GM21619 (cell line): ENCODE measurements around the gene BLOC1S3.

Experiments used
- ATAC-seq: cut with Tn5 transposase; IDR thresholded peaks from one replicate; pipeline ENCODE4 v1.9.1; 2021; ENCODE audit not compliant: unreplicated experiment

BLOC1S3 gene

GRCh38 chr19:45179072-45179891 lies 698 bp downstream of the BLOC1S3 start:
- no peak for ATAC-seq

GRCh38 chr19:45179892-45180370 lies 1.3 kb downstream of the BLOC1S3 start:
- no peak for ATAC-seq

DNA sequence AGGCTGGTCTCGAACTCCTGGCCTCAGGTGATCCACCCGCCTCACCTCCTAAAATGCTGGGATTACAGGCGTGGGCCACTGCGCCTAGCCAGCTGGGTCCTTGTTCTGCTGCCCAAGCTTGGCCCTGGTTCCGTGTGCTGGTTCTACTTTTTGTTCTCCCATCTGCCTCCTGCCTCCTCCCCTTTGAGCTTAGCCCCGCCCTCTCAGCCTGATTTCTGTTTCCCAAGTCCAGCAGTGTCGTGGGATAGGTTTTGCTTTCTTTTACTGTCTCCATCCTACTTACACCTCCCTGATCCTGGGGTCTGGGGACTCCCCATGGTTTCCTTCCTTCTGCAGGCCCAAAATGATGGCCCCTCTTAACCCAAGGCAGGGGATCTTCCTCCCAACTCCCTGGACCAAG lies 2.4 kb downstream of the BLOC1S3 start:
- ATAC-seq, result no peak

GRCh38 chr19:45182758-45183157 lies 4.2 kb downstream of the BLOC1S3 start:
- ATAC-seq, result no peak

DNA sequence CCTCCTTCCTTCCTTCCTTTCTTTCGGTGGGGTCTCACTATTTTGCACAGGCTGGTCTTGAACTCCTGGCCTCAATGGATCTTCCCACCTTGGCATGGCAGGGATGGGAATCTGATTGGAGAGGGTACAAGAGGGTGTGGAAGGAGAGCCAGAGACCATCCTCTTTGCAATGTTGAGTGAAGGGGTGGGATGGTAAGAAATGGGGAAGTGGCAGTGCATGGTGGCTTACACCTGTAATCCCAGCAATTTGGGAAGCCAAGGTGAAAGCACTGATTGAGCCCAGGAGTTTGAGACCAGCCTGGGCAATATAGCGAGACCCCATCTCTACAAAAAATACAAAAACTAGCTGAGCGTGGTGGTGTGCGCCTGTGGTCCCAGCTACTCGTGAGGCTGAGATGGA lies 5.5 kb downstream of the BLOC1S3 start:
- no peak for ATAC-seq

GRCh38 chr19:45186509-45187334 lies 8.1 kb downstream of the BLOC1S3 start:
- no peak for ATAC-seq

DNA sequence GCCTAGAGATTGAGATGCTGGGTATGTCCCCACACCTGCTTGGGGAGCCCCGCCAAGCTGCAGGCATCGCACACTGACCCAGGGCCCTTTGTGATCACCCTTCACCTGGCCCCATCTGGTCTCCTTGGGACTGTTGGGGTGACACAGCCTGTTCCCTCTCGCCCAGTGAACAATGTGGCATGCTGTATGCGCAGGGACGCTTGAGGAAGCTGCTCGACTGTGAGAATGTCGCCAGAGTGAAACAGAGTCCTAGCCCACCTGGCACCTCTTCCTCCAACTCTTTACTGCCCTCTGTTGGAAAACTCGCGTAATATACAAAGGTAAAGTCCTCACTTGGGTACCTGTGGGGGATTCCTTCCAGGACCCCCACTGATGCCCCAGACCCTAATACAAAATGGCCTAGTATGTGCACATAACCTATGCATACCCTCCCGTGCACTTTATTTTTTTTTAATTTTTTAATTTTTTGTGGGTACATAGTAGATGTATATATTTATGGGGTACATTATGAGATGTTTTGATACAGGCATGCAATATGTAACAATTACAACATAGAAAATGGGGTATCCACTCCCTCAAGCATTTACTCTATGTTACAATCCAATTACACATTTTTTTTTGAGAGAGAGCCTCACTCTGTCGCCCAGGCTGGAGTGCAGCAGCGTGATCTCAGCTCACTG lies 9.0 kb downstream of the BLOC1S3 start:
- ATAC-seq, result no peak

DNA sequence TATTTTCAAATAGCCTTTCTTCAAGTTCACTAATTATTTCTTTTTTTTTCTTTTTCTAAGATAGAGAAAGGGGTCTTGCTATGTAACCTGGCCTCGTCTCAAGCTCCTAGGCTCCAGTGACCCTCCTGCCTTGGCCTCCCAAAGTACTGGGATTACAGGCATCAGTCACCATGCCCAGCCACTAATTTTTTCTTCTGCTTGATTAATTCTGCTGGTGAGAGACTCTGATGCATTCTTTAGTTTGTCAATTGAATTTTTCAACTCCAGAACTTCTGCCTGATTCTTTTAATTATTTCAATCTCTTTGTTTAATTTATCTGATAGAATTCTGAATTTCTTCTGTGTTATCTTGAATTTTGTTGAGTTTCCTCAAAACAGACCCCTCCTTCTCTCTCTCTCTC lies 11.4 kb downstream of the BLOC1S3 start:
- no peak for ATAC-seq

DNA sequence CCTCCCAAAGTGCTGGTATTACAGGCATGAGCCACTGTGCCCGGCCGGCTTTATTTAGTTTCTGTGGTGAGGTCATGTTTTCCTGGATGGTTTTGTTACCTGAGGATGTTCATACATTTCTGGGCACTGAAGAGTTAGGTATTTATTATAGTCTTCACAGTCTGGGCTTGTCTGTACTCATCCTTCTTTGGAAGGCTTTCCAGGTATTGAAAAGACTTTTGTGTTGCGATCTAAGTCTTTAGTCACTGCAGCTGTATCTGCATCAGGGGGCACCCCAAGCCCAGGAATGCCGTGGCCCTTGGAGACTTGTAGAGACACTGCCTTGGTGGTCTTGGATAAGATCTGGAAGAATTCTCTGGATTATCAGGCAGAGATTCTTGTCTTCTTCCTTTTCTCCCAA lies 12.8 kb downstream of the BLOC1S3 start:
- ATAC-seq, result no peak

DNA sequence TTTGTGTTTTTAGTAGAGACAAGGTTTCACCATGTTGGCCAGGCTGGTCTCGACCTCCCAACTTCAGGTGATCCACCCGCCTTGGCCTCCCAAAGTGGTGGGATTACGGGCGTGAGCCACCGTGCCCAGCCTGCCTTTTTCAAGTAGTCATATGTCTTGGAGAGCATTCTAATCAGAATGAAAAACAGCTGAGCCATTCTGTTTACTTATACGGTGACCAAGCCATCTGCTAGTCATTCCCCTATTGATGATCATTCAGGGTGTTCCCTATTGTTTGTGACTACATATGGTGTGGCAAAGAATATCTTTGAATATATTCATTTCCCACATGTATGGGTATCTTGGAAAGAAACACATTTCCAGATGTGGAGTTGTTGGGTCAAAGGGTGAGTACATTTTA lies 17.2 kb downstream of the BLOC1S3 start:
- ATAC-seq, result no peak

DNA sequence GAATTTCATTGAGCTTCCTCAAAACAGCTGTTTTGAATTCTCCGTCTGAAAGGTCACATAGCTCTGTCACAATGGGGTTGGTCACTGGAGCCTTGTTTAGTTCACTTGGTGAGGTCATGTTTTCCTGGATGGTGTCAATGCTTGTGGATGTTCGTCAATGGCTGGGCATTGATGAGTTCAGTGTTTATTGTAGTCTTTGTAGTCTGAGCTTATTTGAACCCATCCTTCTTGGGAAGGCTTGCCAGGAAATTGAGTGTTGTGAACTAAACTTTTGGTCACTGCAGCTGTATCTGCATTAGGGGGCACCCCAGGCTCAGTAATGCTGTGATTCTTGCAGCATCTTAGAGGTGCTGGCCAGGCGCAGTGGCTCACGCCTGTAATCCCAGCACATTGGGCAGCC lies 22.0 kb downstream of the BLOC1S3 start:
- no peak for ATAC-seq

- ATAC-seq, result no peak
Measured at GRCh38 chr19:45202637-45203036, 24.1 kb downstream of the BLOC1S3 start.

GRCh38 chr19:45205810-45206209 lies 27.2 kb downstream of the BLOC1S3 start:
- ATAC-seq, result no peak

DNA sequence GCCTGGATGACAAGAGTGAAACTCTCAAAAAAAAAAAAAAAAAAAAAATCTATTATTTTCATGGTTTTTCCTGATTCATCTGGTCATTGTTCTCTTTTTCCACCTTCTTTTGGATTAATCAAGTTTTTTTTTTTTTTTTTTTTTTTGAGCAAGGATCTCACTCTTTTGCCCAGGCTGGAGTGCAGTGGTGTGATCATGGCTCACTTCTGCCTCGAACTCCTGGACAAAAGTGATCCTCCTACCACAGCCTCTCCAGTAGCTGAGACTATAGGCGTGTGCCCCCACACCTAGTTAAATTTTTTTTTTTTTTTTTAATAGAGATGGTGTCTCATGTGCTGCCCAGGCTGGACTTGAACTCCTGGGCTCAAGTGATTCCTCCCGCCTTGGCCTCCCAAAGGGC lies 27.7 kb downstream of the BLOC1S3 start:
- ATAC-seq, result no peak

GRCh38 chr19:45211751-45212381 lies 33.3 kb downstream of the BLOC1S3 start:
- no peak for ATAC-seq

GRCh38 chr19:45213031-45213430 lies 34.4 kb downstream of the BLOC1S3 start:
- ATAC-seq, result no peak

GRCh38 chr19:45215391-45216191 lies 37.0 kb downstream of the BLOC1S3 start:
- no peak for ATAC-seq

DNA sequence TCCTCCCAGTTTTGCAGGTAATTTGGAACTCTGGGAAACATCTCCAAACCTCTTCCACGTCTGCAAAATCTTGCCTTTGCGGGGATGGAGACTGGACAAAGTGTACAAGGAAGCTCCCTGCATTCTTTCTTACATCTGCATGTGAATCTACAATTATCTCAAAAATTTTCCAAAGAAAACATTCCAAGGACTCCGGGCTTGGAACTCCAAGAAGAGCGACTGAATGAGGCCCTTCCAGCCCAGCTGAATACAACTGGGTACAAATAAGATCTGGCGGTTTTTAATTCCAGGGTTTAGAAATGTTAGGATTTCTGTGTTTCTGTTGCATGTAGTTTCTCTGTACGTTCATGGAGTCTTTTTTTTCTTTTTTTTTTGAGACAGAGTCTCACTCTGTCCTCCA lies 38.1 kb downstream of the BLOC1S3 start:
- no peak for ATAC-seq

- ATAC-seq, result no peak
Measured at GRCh38 chr19:45217193-45217956, 38.8 kb downstream of the BLOC1S3 start.

DNA sequence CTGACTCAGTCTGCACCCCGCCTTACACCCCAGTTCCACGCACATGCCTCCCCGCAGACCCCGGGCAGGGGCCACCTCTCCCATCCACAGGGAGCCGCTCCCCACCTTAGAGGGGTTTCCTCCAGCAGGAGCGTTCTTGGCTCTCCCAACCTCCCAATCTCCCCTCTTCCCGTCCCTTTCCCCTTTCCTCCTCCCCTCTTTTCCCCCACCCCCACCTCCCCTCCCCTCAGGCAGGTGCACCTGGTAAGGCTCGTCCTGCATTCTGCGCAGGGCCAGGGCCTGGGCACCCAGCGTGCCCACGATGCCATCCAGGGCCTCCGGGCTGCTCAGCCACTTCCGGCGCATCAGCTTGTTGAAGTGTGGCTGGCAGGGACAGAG lies 39.4 kb downstream of the BLOC1S3 start:
- no peak for ATAC-seq
